Spleen (tissue), 7 donors: ENCODE data around the gene SULT1C2.

Experiments
- POLR2A ChIP-seq, 3 donors: fragments of 450-650 bp; IDR thresholded peaks; one replicate each; pipeline ENCODE4 v1.5.1; 2017; ENCODE audit warnings: antibody characterized with exemption in 3 of 3, mild to moderate bottlenecking in 1 of 3
- POLR2AphosphoS5 ChIP-seq, 3 donors: sonication (generic); formaldehyde crosslinking; IDR thresholded peaks; one replicate each; pipeline ENCODE4 v1.5.1; 2017; ENCODE audit warnings: antibody characterized with exemption in 3 of 3
- TF ChIP-seq, protein P1 (sequence below), 11 experiments: fragments of 200-600 bp in 7 of 11; fragments of 450-650 bp in 4 of 11; sonication (generic) in 4 of 11; IDR thresholded peaks in 8 of 11; conservative IDR thresholded peaks in 3 of 11; 1 replicate in 7 of 11; 2 replicates in 4 of 11; pipeline versions ENCODE4 v1.4.0 to v1.8.0; 2016 to 2021; ENCODE audit warnings: antibody characterized with exemption in 11 of 11, inconsistent platforms in 4 of 11, mild to moderate bottlenecking in 1 of 11
- donor health status: DM: no; HTN: no; CAD: no; lungs with moderate emphysema.
- donor health status: DM: no; HTN: no; CAD: no.
- donor health status: DM: no; HTN: no; CAD: no.

DNA sequence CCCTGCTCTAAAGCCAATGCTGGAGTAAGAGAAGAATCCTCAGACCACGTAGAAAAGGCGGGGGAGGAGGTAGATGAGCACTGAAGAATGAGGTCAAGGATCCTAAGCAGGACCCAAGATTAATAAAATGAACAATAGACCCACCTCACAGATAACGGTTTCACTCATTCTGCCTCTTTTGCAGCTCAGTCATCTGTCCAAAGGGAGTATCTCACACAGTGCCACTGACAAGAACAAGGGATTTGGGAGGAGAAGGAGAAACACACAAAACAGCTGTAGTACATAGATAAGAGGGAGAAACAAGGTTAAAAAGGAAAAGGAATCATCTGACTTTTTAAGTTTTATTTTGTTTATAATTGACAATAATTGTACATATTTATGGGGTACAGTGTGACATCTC lies 58.1 kb downstream of the SULT1C2 start:
- TF ChIP-seq, protein P1, sequence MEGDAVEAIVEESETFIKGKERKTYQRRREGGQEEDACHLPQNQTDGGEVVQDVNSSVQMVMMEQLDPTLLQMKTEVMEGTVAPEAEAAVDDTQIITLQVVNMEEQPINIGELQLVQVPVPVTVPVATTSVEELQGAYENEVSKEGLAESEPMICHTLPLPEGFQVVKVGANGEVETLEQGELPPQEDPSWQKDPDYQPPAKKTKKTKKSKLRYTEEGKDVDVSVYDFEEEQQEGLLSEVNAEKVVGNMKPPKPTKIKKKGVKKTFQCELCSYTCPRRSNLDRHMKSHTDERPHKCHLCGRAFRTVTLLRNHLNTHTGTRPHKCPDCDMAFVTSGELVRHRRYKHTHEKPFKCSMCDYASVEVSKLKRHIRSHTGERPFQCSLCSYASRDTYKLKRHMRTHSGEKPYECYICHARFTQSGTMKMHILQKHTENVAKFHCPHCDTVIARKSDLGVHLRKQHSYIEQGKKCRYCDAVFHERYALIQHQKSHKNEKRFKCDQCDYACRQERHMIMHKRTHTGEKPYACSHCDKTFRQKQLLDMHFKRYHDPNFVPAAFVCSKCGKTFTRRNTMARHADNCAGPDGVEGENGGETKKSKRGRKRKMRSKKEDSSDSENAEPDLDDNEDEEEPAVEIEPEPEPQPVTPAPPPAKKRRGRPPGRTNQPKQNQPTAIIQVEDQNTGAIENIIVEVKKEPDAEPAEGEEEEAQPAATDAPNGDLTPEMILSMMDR (IDR thresholded peaks at IDR 0.05 in 8 of 11, conservative IDR thresholded peaks at IDR 0.05 in 3 of 11), result no peak
- no peak for TF ChIP-seq POLR2A (IDR thresholded peaks at IDR 0.05)
- no peak for TF ChIP-seq POLR2AphosphoS5 (IDR thresholded peaks at IDR 0.05)
